Measurements from ENCODE around the gene DUSP12. TPM values are rescaled to one million over a fixed set of nuclear protein-coding genes. Genes with fewer than 3 reads are reported as not detected.

The DUSP12 gene
- total RNA-seq, 4 donors from 2014 or later, result 7.7 to 23.1 (median 16.3) TPM

DNA sequence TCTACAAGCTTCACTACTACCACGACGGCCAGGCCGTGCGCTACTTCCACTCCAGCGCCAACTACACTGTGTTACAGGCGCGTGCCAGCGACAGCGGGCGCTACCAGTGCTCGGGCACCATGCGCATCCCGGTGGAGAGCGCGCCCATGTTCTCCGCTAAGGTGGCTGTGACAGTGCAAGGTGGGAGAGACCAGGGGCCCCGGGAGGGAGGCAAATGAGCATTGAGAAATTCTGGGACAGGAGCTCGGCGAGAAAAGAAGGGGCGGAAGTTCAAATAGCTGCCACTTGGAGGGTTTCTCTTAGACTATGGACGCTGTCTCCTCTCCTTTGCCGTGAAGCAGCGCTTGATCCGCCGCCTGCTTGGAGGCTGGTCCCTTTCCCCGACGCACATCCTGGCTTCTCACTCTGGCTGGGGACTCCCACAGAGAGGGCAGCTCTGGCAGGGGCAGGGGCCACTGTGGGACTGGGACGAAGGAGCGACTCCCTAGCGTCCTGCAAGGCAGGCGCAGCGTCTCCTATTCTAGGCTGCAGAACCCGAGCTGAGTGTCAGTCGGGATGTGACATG is 23.6 kb upstream of the DUSP12 start:
- no peaks in the 10 kb centered on the region for H3K36me3 ChIP-seq
- peak overlapping the region; percentile 79 to 98 (median 89) for H3K27ac ChIP-seq
- peaks cover 0 to 20% (median 3%) of the 10 kb centered on the region in 4 donors for H3K4me1 ChIP-seq
- H3K27me3 ChIP-seq, result peaks cover 0 to 3% of the 10 kb centered on the region in 2 donors
- DNase-seq, result peak; percentile 58 to 69 (median 65)
- H3K9me3 ChIP-seq, result no peaks in the 10 kb centered on the region
- TF ChIP-seq CTCF (IDR thresholded peaks at IDR 0.05) (peak in 3 of 6 experiments; percentile 19 to 25 (median 24)), POLR2A (IDR thresholded peaks at IDR 0.05) (no peak)
- peak overlapping the region; percentile 83 to 93 (median 88) for H3K4me3 ChIP-seq

GRCh38 chr1:161726473-161727255 is 22.9 kb upstream of the DUSP12 start:
- peak; percentile 15 to 19 for TF ChIP-seq POLR2A (IDR thresholded peaks at IDR 0.05)
- no peak for TF ChIP-seq CTCF (IDR thresholded peaks at IDR 0.05)
- Histone ChIP-seq H3K9me3 (no peaks in the 10 kb centered on the region), H3K36me3 (no peaks in the 10 kb centered on the region), H3K27ac (peak overlapping the region; percentile 79 to 98 (median 89)), H3K27me3 (peaks cover 0 to 3% of the 10 kb centered on the region in 2 donors), H3K4me1 (peaks cover 0 to 20% (median 3%) of the 10 kb centered on the region in 4 donors), H3K4me3 (peak overlapping the region; percentile 83 to 93 (median 88))
- peak; percentile 79 to 94 (median 93) for DNase-seq

- no peaks in the 10 kb centered on the region for H3K36me3 ChIP-seq
- H3K27ac ChIP-seq, result peak overlapping the region; percentile 79 to 98 (median 89)
- TF ChIP-seq CTCF (IDR thresholded peaks at IDR 0.05) (no peak), POLR2A (IDR thresholded peaks at IDR 0.05) (no peak)
- H3K4me3 ChIP-seq, result peak overlapping the region; percentile 83 to 93 (median 88)
- no peaks in the 10 kb centered on the region for H3K9me3 ChIP-seq
- H3K27me3 ChIP-seq, result peaks cover 0 to 3% of the 10 kb centered on the region in 2 donors
- DNase-seq, result peak in 2 of 3 donors; percentile 33 to 59
- peaks cover 0 to 20% (median 3%) of the 10 kb centered on the region in 4 donors for H3K4me1 ChIP-seq
Observed at GRCh38 chr1:161727256-161727924, 22.2 kb upstream of the DUSP12 start.

DNA sequence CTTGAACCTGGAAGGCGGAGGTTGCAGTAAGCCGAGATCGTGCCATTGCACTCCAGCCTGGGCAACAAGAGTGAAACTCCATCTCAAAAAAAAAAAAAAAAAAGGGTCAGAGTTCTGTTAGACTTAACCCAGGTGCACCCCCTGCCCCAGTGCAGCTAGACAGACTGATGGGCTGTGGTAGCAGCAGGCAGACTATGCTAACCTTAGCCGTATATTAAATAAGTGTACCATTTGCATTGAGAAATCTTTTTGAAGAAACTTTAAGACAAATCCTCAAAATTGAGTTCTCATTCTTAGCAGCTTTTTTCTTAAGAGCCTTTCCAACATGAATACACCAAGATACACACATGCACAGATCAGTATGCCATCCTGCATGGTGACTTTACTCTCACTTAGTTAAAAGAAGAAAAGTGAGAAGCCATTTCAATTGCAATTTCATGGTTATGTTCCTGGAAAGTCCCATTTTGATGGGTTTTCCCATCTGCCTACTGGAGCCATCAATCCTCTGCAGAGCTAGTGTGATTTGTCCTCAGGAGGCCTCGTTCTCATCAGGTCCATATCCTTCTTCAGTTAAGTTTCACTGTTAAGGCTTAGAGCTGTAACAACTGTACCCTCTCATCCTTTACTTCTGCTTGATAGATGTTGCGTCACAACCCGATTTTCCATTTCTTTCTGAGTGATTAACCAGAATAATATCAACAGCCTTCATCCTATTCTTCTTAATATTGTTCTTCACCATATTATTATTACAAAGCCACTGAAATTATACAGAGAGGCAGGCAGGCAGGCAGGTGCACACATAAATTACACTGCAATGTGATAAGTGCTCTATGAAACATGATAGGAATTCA is 21.0 kb upstream of the DUSP12 start:
- Histone ChIP-seq H3K27me3 (peaks cover 0 to 3% of the 10 kb centered on the region in 2 donors), H3K4me3 (no peak overlapping the region), H3K4me1 (peaks cover 0 to 20% (median 3%) of the 10 kb centered on the region in 4 donors), H3K9me3 (no peaks in the 10 kb centered on the region), H3K36me3 (no peaks in the 10 kb centered on the region), H3K27ac (peak overlapping the region in 1 of 4 donors; percentile 29)
- DNase-seq, result no peak
- TF ChIP-seq POLR2A (IDR thresholded peaks at IDR 0.05), result no peak

DNA sequence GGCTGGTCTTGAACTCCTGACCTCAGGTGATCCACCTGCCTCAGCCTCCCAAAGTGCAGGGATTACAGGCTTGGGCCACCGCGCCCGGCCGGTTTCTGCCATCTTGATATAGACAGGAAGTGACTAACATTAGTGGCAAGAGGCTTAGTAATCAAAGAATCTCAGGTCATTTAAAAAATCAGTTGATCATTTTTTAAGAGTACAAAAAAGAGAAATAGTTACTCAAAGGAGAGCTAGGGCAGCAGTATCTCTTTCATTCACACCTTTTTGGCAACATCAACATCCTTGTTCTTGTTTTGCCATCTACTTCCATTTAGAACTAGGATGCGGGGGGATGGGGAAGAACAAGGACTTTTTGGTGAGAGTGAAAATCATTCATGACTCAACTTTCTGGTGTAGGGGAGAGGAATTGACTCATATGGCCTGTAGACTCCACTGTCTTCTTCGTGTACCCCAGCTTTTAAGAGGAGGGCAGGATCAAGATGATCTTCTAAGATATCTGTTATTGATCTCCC is 19.5 kb upstream of the DUSP12 start:
- H3K9me3 ChIP-seq, result no peaks in the 10 kb centered on the region
- H3K36me3 ChIP-seq, result no peaks in the 10 kb centered on the region
- H3K4me3 ChIP-seq, result no peak overlapping the region
- no peak for DNase-seq
- TF ChIP-seq CTCF (IDR thresholded peaks at IDR 0.05) (no peak), POLR2A (IDR thresholded peaks at IDR 0.05) (no peak)
- H3K27ac ChIP-seq, result no peak overlapping the region
- peaks cover 0 to 3% of the 10 kb centered on the region in 2 donors for H3K27me3 ChIP-seq
- peaks cover 0 to 20% (median 3%) of the 10 kb centered on the region in 4 donors for H3K4me1 ChIP-seq

Measured in Peyer's patch (tissue), 4 donors.